GM20431 (cell line): ENCODE data around the gene STX2.
"Not testable (repeated sequence)": the region's sequence is repeated elsewhere in the genome, so short reads cannot be mapped to it uniquely, and the experiment has no call there.

Experiments used
- in situ Hi-C: fragments of 300-500 bp; cut with MseI, MboI; formaldehyde crosslinking; loops from one replicate; pipeline ENCODE4 v1.15.0; 2020; ENCODE audit warnings: low sequenced_read_pairs; ENCODE audit not compliant: unreplicated experiment

The STX2 gene

DNA sequence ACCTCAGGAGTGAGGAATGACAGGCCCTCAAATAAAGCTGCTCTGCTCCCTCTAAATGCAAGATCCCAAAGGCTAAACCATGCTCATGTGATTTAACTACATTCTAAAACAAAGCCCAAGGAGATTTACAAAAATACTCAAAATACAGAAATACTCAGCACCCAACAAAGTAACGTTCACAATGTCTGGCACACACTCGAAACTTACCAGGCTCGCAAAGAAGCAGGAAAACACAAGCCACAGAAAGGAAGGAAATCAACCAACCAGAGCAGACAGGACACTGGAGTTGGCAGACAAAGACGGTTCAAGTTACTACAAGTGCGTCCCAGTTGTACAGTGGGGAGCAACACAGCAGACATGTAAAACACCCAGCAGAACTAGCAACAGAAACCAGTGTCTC lies 33.4 kb downstream of the STX2 start:
- in situ Hi-C loops: no loop called here

DNA sequence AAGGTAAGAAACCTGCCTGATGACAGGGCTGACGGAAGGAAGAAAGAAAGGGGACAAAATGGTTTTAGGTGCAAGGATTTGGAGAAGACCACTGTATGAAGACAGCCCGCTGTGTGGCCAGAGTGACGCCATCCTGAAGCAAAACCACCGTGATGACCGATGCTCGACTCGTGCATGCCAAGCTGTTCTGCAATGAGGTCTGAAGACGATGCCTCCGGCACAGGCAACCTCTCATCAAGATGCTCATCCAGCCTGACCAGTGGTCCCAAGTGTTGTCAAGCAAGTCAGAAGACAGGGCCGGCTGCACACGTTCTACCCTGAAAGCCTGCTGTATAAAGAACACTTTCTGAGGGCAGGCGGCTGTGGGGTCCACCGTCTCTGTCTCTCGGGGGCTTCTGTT lies 34.8 kb downstream of the STX2 start:
- in situ Hi-C loops: no loop called here

DNA sequence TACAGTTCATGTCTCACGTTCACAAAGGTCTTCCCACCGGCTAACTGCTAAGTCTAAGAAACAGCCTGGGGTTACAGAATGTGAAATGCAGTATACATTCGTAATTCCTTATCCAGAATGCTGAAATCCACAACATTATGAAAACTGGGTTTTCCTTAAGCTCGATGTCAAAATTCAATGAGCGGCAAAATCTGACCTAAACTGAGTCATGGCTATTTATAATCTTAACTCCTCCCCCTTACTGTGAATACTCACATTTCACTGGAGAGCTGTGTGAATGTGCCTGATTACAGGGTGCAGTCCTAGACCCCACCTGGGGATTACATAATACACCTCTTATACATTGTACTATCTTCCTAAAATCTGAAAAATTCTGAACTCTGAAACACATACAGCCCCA lies 35.3 kb downstream of the STX2 start:
- in situ Hi-C loops: no loop called here

DNA sequence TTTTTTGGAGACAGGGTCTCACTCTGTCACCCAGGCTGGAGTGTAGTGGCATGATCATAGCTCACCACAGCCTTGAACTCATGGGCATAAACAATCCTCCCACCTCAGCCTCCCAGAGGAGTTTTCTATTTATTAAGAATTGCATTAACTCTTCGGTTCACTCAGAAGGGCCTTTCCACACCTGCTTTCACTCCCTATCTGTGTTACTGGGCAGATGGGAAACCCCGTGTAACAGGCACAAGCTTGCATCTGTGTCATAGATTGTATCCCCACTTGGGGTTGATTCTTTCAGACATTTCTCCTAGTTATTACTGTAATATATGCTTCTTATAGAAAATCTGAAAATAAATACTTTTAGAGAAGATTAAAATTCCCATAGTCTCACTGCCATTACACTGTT lies 38.7 kb downstream of the STX2 start:
- in situ Hi-C loops: no loop called here

DNA sequence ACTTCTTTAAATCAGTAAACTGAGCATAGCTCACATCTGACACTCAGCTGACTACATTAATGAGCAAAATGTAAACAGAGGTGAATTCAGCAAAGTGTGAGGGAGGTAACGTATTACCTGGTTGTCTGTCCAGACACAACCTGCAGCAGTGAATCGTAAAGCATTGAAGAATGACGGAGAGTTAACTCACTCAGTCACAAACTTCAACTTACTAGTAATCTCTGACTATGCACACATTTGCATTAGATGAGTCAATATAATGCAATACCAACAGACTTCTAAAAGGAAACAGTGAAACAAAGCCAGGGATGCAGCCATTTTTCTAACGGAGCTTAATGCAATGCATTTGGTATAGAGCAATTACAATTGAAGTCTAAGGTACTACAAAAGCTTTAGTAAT lies 40.0 kb downstream of the STX2 start:
- in situ Hi-C loops: no loop called here

DNA sequence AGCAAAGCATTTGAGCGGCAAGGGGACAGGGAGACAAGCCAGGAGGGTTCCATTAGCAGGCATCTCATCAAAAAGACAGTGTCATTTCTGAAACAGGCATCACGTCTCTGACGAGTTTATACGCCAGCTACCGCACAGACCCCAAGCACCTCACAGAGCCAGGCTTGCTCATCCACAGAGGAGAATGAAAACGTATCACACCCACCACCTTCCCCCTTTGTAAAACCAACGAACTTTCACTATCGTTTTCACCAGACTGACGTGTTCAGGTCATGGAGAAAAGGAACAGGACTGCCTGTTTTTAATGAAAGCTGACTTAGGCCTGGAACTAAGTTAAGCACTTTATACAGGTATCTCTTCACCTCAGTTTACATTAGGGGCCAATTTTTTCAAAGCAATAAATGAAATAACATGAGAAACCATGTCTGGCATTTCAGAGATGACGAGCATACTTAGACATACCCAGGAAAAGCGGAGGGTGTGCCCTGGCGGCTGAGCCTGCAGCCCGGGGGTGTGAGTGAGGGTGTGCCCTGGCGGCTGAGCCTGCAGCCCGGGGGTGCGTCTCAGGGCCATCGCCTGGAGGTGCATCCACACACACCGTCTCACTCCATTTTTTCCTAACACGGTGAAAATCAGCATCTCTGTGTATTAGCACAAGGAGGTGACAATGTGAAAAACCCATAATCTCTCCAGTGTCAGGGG lies 41.9 kb downstream of the STX2 start:
- in situ Hi-C loops: no loop called here

DNA sequence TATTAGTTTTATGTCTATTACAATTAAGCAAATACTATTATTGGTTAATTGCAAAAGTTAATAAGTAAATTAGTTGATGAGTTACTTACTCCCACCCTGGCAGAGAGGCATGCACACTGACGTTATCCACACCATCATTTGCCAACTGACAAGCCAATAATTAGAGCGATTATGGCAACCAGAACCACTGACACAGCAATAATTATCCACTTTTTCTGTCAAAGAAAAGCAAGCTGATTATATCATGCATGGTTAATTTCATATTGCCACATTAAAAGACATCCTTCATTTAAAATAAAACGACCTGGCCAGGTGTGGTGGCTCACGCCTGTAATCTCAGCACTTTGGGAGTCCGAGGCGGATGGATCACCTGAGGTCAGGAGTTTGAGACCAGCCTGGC lies 43.1 kb downstream of the STX2 start:
- in situ Hi-C loops: no loop called here

DNA sequence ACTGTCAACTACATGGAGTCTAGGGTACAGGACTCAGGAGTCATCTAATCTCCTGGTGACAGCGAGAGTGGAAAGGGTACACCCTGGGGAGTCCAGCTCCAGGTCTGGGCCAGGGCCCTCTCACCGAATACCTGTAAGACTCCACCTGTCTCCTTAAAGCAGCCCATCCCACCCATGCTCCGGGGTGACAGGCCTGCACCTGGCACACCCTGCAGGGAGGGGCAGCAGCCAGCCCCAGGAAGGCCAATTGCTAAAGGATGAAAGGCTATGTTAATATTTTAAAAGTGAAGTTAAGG lies 45.5 kb downstream of the STX2 start:
- in situ Hi-C loops: no loop called here

DNA sequence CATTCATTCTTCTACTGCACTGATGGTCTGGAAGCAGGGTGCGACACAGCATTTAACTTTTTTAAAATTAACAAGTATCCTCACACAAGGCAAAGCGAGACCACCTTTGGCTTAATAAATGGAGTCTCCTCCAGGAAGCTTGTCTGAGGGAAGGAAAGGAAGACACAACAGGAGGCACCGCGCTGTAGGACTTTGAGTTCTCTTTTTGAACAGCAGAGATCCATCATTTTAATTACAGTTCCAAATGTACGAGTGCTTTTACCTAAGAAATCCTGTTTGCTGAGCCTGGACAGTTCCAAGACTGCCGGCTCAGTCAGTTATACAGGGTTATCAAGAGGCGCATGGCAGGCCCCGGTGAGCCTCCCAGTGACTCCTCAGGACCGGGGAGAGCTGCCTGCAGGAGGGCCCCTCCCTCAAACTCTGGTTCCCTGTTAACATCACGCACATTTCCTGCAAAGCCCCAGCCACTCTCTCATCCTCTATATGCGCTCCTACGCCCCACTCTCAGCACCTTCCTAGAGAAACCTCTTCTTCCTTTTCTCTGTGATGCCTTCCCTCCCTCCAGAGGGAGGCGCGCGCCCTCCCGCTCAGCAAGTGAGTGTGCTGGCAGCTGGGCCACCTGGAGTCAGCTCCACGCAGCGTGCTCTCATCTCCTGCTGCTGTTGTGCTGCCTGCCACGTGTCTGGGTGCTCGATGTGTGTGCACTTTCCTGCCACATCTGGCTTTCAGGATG lies 46.1 kb downstream of the STX2 start:
- in situ Hi-C loops: no loop called here

DNA sequence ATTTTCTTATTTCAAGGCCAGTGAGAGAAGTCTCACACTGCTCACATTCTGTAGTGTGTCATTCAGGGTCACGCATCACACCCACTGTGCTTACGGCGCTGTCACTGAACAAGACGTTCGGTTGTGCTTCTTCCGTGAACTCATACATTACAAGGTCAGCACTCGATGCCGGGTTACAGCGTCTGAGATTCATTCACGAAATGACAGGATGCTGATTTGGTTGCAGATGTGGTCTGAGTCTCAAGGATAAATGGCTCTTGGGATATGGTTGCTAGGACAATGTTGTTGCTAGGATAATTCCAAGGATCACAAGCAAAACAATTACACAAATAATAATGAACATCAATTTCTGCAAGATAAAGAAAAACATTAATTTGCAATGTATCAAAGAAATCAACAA lies 47.4 kb downstream of the STX2 start:
- in situ Hi-C loops: no loop called here

DNA sequence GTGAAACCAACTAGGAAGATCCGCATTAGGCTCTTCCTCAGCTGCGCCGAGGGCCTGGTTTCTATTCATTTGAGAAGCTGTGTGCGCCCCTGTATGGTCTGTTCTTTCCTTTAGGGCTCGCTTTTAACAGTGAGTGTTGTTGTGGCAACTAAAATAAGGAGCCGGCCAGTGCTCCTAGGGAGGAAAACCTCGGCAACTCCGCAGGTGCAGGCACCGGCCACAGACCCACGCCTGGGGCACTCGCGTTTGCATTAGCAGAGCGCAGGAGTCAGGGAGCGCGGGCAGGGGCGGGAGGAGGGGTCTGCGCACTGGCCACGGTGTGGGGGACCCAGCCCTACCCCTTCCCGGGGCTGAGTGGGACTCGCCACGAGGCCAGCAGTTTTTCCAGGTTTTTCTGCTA lies 50.5 kb downstream of the STX2 start:
- in situ Hi-C loops: no loop called here

DNA sequence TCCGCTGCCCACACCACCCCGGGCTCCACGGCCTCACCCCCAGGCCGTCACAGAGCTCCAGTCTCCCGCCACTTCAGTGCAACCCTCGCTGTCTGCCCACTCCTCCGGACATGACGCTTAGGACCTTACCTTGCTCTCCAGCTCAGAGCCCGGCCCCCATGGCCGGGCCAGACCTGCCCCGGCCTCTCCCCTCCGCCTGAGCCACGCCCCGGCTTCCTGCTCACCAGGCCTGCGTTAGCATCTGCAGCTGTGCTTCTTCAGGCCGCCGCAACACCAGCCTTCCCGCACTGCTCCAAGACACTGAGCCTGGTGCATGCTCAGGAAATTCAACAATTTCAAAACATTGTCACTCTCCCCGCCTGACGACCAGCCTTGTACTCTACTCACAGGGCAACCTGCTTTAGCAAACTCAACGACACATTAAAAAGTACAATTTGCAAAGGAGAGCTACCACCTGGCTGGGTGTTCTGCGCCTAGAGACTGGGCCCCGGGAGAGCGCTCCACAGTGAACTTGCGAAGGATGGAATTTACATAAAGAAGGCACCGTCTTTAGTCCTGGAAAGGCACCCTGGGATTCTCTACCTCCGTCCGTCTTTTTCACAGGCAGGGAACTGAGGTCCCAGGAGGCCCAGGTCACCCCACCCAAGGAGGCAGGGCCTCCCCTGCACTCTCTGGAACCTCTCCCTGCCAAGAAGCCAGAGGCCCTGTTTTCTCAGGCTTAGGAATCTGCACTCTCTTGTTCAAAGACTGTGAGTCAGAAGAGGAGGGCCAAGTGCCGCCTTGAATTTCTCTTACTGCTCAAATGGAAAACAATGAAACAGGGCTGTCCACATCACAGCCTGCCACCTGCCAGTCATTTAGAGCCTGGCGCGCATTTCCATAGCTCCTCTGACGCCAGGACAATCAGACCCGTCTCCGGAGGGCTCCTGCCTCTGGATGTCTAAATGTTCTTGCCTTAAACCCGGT lies 51.3 kb downstream of the STX2 start:
- in situ Hi-C loops: no loop called here

DNA sequence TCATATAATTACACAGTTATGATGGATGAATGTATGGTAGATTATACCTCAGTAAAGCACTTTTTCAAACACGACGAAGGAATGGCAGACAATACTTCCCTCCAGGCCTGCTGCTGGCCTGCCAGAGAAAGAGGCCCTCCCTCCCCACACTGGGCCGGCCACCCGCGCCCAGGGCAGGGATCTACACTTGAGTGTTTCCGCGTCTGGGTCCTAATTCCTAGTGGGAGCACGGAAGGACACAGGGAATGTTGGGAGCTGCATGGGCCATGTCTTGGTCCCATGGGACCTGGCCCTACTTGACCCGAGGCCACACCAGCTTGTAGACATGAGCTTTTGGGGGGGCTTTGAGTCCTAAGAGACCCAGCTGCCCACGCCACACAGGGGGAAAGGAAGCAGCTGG lies 52.0 kb downstream of the STX2 start:
- in situ Hi-C loops: no loop called here

DNA sequence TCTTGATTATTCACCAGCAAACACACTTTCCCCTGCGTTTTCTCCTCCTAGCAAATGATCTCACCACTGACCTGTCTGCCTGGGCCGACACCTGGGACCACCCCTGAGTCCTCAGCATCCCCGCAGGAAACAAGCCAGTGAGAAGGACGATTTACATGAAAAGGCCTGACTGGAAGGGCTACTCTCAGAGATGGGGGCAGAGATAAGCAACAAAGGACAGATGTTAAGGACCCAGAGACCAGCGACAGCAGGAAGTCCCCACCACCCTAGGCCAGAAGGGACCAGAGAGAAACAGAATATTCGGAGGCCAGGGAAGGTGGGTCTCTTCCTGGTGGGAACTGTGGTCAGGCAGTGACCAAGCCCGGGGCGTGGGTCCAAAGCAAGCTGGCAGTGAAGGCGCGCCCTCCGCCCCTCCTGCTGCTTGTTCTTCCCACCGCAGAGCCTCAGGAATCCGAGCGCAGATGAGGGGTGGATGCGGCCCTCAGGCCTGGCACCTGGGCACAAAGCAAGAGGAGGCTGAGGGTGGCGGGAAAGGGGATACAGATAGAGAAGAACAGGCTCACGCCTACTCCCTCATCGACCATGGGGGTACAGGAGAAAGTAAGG lies 55.8 kb downstream of the STX2 start:
- in situ Hi-C loops: no loop called here

DNA sequence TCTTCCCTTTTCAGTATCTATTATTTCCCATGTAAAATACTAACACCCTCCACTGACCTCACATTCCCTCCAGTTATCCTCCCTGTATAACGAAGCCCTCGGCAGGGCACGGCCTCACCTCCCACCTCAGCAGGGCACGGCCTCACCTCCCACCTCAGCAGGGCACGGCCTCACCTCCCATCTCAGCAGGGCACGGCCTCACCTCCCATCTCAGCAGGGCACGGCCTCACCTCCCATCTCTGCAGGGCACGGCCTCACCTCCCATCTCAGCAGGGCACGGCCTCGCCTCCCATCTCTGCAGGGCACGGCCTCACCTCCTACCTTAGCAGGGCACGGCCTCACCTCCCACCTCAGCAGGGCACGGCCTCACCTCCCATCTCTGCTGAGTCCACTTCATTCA lies 56.8 kb downstream of the STX2 start:
- in situ Hi-C loops: not testable (repeated sequence)

DNA sequence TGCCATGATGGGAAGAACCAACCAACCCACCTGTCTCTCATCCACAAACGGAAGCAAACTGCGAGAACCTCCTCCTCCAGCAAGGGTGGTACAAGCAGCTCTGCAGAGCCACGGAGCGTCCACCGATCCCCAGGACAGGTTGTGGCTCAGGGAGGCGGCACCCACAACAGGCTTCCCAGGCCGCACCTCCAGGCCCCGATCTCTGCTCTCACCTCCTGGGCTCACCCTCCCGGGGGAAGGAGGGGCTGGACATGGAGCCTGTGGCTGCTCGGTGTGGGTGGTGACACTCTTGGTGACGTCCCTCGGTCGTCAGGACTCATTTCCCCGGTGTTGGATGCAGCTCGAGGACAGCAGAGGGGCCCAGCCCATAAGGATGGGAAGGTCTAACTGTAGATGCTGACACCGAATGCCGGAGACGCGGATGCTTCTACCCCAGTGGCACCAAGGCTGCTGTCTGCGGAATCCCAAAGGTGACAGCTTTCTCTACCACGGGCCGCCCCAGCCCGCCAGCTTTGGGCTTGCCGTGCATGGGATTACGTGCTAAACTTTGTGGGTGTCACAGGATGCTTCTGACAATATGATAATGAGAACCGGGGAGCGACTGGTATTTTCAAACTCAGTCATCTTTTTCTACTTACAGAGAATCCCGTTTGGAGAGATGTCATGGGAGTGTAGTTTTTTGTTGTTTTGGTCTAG lies 58.0 kb downstream of the STX2 start:
- in situ Hi-C loops: no loop called here

DNA sequence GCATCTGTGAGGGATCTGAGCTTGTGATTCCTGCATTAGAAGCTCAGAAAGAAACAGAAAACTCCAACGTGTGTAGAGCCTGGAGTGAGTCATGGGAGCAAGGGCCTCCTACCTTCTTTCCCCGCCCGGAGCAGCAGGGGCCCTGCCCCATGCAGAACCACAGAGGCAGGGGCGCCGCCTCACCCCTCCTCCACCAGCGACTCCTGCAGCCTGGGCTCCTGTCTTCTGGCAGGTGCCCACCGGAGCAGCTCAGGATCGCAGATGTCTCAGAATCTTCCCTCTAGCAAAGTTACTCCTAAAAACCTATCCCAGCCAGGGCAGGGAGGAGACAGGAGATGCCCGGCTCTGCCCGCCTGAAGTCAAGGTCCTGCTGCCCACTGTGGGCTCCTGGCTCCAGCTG lies 58.7 kb downstream of the STX2 start:
- in situ Hi-C loops: no loop called here

DNA sequence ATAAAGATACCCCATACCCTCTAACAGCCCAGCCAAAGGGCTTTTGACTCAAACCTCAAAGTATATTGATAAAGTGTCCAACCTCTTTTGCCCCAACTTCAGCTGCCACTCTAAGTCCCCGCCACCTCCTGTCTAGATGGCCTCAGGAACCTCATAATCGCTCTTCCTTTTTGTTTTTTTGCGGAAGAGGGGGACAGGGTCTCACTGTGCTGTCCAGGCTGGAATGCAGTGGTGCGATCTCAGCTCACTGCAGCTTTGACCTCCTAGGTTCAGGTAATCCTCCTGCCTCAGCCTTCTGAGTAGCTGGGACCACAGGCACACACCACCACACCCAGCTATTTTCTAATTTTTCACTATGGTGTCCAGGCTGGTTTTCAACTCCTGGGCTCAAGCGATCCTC lies 60.3 kb downstream of the STX2 start:
- in situ Hi-C loops: no loop called here

DNA sequence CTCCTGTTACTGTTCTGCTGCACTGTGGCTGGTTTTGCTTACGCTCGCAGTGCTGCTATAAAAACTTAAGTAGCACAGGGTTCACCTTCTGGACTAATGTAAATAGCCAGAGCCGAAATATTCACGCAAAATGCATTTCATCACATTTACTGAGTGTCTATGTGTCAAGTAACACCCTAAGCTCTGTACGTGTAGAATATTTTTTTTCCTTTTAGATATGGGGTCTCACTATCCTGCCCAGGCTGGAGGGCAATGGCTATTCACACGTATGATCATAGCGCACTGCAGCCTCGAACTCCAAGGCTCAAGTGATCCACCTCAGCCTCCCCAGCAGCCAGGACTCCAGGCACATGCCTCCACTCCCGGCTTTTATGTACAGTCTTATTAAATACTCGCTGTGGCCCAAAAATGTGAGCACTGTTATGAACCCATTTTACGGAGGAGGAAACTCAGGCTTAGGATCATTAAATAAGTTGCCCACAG lies 62.2 kb downstream of the STX2 start:
- in situ Hi-C loops: no loop called here
